ENCODE measurements around the gene ANO9. TPM values are rescaled to one million over a fixed set of nuclear protein-coding genes. Genes with fewer than 3 reads are reported as not detected.

The ANO9 gene
- total RNA-seq, 3 donors from 2014 or later (not counting 1 experiment from before 2014, with no cell fraction given): 15.1 to 21.3 (median 15.1) TPM

DNA sequence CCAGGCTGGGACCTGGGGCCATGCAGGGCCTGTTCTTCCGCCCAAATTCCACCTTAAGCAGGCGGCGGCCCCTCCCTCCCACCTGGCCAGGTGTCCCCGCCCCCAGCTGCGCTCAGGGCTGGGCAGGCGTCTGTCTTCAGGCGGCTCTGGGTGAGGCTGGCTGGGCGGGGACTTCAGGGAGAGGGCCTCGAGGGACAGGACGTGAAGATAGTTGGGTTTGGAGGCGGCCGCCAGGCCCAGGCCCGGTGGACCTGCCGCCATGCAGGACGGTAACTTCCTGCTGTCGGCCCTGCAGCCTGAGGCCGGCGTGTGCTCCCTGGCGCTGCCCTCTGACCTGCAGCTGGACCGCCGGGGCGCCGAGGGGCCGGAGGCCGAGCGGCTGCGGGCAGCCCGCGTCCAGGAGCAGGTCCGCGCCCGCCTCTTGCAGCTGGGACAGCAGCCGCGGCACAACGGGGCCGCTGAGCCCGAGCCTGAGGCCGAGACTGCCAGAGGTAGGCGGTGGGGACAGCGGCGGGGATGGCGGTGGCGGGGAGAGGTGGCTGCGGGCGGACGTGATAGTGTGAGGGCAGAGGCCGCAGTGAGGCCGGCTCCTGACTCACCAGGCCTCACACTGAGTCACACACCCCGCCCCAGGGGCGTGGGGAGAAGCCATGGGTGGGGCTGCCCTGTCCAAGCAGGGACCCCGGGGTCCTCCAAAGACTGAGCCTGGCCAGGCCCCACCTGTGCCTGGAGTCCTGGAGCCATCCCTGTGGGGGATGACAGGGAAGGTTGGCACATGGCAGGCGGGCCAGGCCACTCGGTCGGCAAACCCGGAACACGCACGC, 47.6 kb downstream of the ANO9 start, which contains the start of gene PKP3:
PKP3 (plus strand) TSS at position 176 of the 824 bp plus-strand sequence; CDS start at position 260, 84 bp downstream.
- WGBS (ENCODE audit: insufficient coverage): 92% methylated on average over 57 of the region's 57 CpGs
- Histone ChIP-seq H3K4me3 (ENCODE audit: low read length) (no peak within 1 kb of the TSS), H3K4me1 (ENCODE audit: control insufficient read depth, insufficient read depth, low read length) (peaks cover 19% of the 10 kb centered on the region), H3K9me3 (ENCODE audit: control insufficient read depth, insufficient read depth, low read length) (no peaks in the 10 kb centered on the region), H3K36me3 (ENCODE audit: control insufficient read depth, insufficient read depth, low read length) (no peaks in the 10 kb centered on the region), H3K27ac (ENCODE audit: low read length) (no peak within 1 kb of the TSS), H3K27me3 (ENCODE audit: control insufficient read depth, insufficient read depth, low read length) (no peaks in the 10 kb centered on the region)
- H3K4me3 Mint-ChIP-seq: peak within 1 kb of the TSS; percentile 17
- TF ChIP-seq, protein P1, sequence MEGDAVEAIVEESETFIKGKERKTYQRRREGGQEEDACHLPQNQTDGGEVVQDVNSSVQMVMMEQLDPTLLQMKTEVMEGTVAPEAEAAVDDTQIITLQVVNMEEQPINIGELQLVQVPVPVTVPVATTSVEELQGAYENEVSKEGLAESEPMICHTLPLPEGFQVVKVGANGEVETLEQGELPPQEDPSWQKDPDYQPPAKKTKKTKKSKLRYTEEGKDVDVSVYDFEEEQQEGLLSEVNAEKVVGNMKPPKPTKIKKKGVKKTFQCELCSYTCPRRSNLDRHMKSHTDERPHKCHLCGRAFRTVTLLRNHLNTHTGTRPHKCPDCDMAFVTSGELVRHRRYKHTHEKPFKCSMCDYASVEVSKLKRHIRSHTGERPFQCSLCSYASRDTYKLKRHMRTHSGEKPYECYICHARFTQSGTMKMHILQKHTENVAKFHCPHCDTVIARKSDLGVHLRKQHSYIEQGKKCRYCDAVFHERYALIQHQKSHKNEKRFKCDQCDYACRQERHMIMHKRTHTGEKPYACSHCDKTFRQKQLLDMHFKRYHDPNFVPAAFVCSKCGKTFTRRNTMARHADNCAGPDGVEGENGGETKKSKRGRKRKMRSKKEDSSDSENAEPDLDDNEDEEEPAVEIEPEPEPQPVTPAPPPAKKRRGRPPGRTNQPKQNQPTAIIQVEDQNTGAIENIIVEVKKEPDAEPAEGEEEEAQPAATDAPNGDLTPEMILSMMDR (IDR thresholded peaks at IDR 0.05): no peak
- no peak within 1 kb of the TSS for H3K27ac Mint-ChIP-seq
- intact Hi-C loops (cut with micrococcal nuclease): no loop called here
- H3K9me3 Mint-ChIP-seq: no peaks in the 10 kb centered on the region
- no peaks in the 10 kb centered on the region for H3K27me3 Mint-ChIP-seq (ENCODE audit: low read depth in 2 of 2)
- peaks cover 0 to 18% of the 10 kb centered on the region in 2 donors for H3K4me1 Mint-ChIP-seq
- ATAC-seq (no peak), DNase-seq (no peak)
- no peaks in the 10 kb centered on the region for H3K36me3 Mint-ChIP-seq

DNA sequence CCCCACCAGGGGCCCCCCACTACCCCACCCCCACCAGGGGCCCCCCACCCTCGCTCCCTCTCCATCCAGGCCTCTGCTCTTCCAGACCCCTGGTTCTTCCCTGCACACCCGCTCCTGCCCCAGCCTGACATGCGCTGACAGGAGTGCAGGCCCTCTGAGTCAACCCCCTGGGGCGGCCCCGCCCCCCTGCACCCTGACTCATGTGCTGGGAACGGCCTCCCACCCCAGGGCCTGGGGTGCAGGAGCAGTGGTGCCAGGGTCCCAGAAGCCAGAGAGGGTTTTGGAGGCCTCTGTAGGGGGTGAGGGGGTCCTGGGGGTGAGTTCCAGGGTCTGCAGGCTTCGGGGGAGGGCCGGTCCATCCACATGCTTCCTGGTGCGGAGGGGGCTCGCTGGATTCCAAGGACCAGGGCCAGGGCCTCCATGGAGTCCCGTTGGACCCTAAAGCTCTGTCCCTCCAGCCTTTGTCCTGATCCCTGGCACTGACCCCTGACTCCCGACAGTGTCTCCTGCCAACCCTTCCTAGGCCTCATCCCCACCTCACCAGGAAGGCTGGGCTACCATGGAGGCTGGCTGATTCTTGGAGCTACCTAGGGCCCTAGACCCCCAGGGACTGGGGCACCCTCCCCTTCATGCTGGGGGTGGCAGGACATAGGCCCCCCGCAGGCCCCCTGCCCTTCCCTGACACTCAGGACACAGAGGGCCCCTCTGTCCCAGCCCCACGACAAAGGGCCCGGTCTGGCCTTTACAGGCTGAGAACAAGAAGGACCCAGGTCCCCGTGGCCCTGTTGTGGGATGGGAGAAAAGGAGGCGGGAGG, 48.4 kb downstream of the ANO9 start:
- no peaks in the 10 kb centered on the region for H3K27me3 ChIP-seq (ENCODE audit: control insufficient read depth, insufficient read depth, low read length)
- Mint-ChIP-seq H3K27me3 (ENCODE audit: low read depth in 2 of 2) (peaks cover 0 to under 1% of the 10 kb centered on the region in 2 donors), H3K27ac (no peak overlapping the region), H3K36me3 (no peaks in the 10 kb centered on the region), H3K9me3 (no peaks in the 10 kb centered on the region), H3K4me1 (peaks cover under 1 to 23% of the 10 kb centered on the region in 2 donors), H3K4me3 (no peak overlapping the region)
- intact Hi-C loops (cut with micrococcal nuclease): no loop called here
- no peaks in the 10 kb centered on the region for H3K9me3 ChIP-seq (ENCODE audit: control insufficient read depth, insufficient read depth, low read length)
- no peak for ATAC-seq
- TF ChIP-seq, protein P1 (IDR thresholded peaks at IDR 0.05): no peak
- peaks cover 19% of the 10 kb centered on the region for H3K4me1 ChIP-seq (ENCODE audit: control insufficient read depth, insufficient read depth, low read length)
- no peaks in the 10 kb centered on the region for H3K36me3 ChIP-seq (ENCODE audit: control insufficient read depth, insufficient read depth, low read length)
- no peak overlapping the region for H3K4me3 ChIP-seq (ENCODE audit: low read length)
- no peak for DNase-seq
- whole genome bisulfite sequencing (ENCODE audit: insufficient coverage): 94% methylated on average over 16 of the region's 17 CpGs
- no peak overlapping the region for H3K27ac ChIP-seq (ENCODE audit: low read length)

DNA sequence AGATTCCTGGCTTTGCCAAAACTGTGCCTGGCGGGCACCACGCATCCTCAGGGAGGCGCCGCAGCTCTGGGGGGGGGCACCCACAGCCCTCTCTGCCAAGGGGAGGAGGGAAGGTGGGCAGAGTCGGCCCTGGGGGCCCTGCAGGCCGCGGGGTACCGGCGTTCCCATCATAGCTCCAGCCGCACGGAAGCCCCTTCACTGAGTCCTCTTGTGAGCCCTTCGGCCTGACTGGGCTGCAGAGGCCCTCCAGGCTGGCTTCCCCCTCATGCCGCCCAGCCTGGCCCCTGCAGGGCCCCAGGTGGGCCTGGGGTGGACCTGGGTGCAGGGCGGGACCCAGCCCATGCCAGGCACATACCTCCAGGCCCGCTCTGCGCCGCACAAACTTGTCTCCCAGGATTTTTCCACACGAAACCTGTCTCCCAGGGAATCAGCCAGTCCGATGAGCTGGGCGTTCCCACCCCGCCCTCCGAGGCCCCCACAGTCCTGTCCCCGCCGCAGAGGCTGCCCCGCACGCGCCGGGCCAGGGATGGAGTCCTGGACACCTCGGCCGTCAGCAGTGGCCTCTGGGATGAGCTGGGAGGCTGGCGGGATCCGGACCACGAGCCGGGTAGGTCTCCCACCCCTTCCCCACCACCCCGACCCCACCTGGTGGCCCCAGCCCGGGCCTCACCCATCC, 49.6 kb downstream of the ANO9 start:
- H3K27ac Mint-ChIP-seq: no peak overlapping the region
- Histone ChIP-seq H3K4me1 (ENCODE audit: control insufficient read depth, insufficient read depth, low read length) (peaks cover 25% of the 10 kb centered on the region), H3K27me3 (ENCODE audit: control insufficient read depth, insufficient read depth, low read length) (no peaks in the 10 kb centered on the region), H3K9me3 (ENCODE audit: control insufficient read depth, insufficient read depth, low read length) (no peaks in the 10 kb centered on the region), H3K27ac (ENCODE audit: low read length) (no peak overlapping the region), H3K4me3 (ENCODE audit: low read length) (no peak overlapping the region), H3K36me3 (ENCODE audit: control insufficient read depth, insufficient read depth, low read length) (no peaks in the 10 kb centered on the region)
- TF ChIP-seq, protein P1 (IDR thresholded peaks at IDR 0.05): no peak
- H3K27me3 Mint-ChIP-seq (ENCODE audit: low read depth in 2 of 2): peaks cover 0 to 3% of the 10 kb centered on the region in 2 donors
- H3K4me3 Mint-ChIP-seq: no peak overlapping the region
- H3K9me3 Mint-ChIP-seq: no peaks in the 10 kb centered on the region
- WGBS (ENCODE audit: insufficient coverage): 95% methylated on average over 36 of the region's 36 CpGs
- DNase-seq (no peak), ATAC-seq (no peak)
- H3K4me1 Mint-ChIP-seq: peaks cover 12 to 29% of the 10 kb centered on the region in 2 donors
- no peaks in the 10 kb centered on the region for H3K36me3 Mint-ChIP-seq
- intact Hi-C loops (cut with micrococcal nuclease): no loop called here

All from natural killer cell (primary cell).